ENCODE measurements around the gene AMN1. TPM values are rescaled to one million over a fixed set of nuclear protein-coding genes. Genes with fewer than 3 reads are reported as not detected.

Gene AMN1
- polyA plus RNA-seq, 2 donors, result 4.4 to 4.7 TPM

GRCh38 chr12:31626270-31626995, 102.4 kb downstream of the AMN1 start:
- WGBS, 2 donors, result 75 to 81% methylated on average over 7 of the region's 7 CpGs
- Histone ChIP-seq H3K27ac (ENCODE audit: low read depth in 2 of 2, low read length in 1 of 2) (no peak overlapping the region), H3K4me1 (ENCODE audit: control insufficient read depth in 2 of 2, insufficient read depth in 2 of 2, low read length in 1 of 2) (no peaks in the 10 kb centered on the region), H3K27me3 (ENCODE audit: control insufficient read depth in 1 of 2, insufficient read depth in 2 of 2, low read length in 2 of 2) (no peaks in the 10 kb centered on the region), H3K9me3 (ENCODE audit: control insufficient read depth in 2 of 2, insufficient read depth in 1 of 2, low read depth in 1 of 2, low read length in 1 of 2) (no peaks in the 10 kb centered on the region), H3K36me3 (ENCODE audit: control insufficient read depth in 2 of 2, insufficient read depth in 2 of 2, low read length in 1 of 2) (no peaks in the 10 kb centered on the region), H3K4me3 (ENCODE audit: low read depth in 1 of 2, low read length in 2 of 2) (no peak overlapping the region)

- no peaks in the 10 kb centered on the region for H3K36me3 ChIP-seq (ENCODE audit: control insufficient read depth in 2 of 2, insufficient read depth in 2 of 2, low read length in 1 of 2)
- H3K4me1 ChIP-seq (ENCODE audit: control insufficient read depth in 2 of 2, insufficient read depth in 2 of 2, low read length in 1 of 2), result no peaks in the 10 kb centered on the region
- whole genome bisulfite sequencing, 2 donors, result 92 to 93% methylated on average over 4 of the region's 4 CpGs
- no peaks in the 10 kb centered on the region for H3K9me3 ChIP-seq (ENCODE audit: control insufficient read depth in 2 of 2, insufficient read depth in 1 of 2, low read depth in 1 of 2, low read length in 1 of 2)
- no peak overlapping the region for H3K27ac ChIP-seq (ENCODE audit: low read depth in 2 of 2, low read length in 1 of 2)
- no peaks in the 10 kb centered on the region for H3K27me3 ChIP-seq (ENCODE audit: control insufficient read depth in 1 of 2, insufficient read depth in 2 of 2, low read length in 2 of 2)
- no peak overlapping the region for H3K4me3 ChIP-seq (ENCODE audit: low read depth in 1 of 2, low read length in 2 of 2)
These were observed 106.8 kb downstream of the AMN1 start for GRCh38 chr12:31622038-31622437.

Other genes starting within 250 kb of the AMN1 start
- under 1 TPM; 0.33 to 0.55 TPM for gene DENND5B, start 137.9 kb downstream of the AMN1 start, polyA plus RNA-seq
- under 1 TPM; 0.84 TPM for gene ETFBKMT, start 69.3 kb downstream of the AMN1 start, polyA plus RNA-seq
- gene RESF1, start 230.4 kb upstream of the AMN1 start, polyA plus RNA-seq, result 10 to 100 TPM; 10.8 to 32.7 TPM

Data from esophagus (tissue), 2 donors.